ENCODE results near the gene ING4. TPM values are rescaled to one million over a fixed set of nuclear protein-coding genes. Genes with fewer than 3 reads are reported as not detected.

ING4 gene
- total RNA-seq, 1 experiment from 2014 or later = 20.1 TPM

DNA sequence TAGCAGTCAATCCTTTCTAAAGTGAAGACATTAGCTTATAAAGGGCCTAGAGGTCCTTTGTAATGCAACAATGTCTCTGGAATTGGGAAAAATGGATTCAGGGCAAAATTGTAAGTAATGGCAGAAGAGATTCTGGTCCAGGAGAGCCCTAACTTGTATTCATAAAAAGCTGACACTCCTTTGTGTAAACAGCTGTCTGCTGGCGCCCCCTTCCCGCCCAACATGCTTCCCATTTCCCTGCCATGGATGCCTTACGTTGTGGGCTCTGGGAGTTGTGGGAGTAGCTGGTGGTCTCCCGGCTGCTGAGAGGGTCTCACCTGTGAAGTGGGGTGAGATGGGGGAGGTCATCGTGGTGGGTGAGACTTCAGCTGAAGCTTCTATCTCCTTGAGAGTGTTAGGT, 18.0 kb downstream of the ING4 start:
- no peak overlapping the region for H3K18ac ChIP-seq (ENCODE audit: insufficient read length, low read depth, low read length)
- no peak overlapping the region for H2BK12ac ChIP-seq (ENCODE audit: insufficient read length, low read depth, low read length)
- H3K79me2 ChIP-seq (ENCODE audit: insufficient read depth, low read length) = no peaks in the 10 kb centered on the region
- no peak overlapping the region for H4K91ac ChIP-seq (ENCODE audit: insufficient read length, low read depth, low read length)
- peak overlapping the region; percentile 72; the same call in 1 of the 2 replicates for H3K14ac ChIP-seq (ENCODE audit: insufficient read depth, low read length)
- TF ChIP-seq, protein P1, sequence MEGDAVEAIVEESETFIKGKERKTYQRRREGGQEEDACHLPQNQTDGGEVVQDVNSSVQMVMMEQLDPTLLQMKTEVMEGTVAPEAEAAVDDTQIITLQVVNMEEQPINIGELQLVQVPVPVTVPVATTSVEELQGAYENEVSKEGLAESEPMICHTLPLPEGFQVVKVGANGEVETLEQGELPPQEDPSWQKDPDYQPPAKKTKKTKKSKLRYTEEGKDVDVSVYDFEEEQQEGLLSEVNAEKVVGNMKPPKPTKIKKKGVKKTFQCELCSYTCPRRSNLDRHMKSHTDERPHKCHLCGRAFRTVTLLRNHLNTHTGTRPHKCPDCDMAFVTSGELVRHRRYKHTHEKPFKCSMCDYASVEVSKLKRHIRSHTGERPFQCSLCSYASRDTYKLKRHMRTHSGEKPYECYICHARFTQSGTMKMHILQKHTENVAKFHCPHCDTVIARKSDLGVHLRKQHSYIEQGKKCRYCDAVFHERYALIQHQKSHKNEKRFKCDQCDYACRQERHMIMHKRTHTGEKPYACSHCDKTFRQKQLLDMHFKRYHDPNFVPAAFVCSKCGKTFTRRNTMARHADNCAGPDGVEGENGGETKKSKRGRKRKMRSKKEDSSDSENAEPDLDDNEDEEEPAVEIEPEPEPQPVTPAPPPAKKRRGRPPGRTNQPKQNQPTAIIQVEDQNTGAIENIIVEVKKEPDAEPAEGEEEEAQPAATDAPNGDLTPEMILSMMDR (conservative IDR thresholded peaks at IDR 0.05) = peak; percentile 61
- no peak overlapping the region for H2AFZ ChIP-seq (ENCODE audit: low read length)
- H3K27me3 Mint-ChIP-seq (ENCODE audit: low read depth) = peaks cover 46% of the 10 kb centered on the region
- H2BK15ac ChIP-seq (ENCODE audit: low read depth, low read length) = no peak overlapping the region
- peaks cover 14 to 21% of the 10 kb centered on the region in 2 experiments for H3K4me1 Mint-ChIP-seq
- H3K23me2 ChIP-seq (ENCODE audit: insufficient read length, low read depth, low read length, poor library complexity, severe bottlenecking) = peaks cover 4% of the 10 kb centered on the region
- H3K23ac ChIP-seq (ENCODE audit: insufficient read length, low read depth, low read length) = no peak overlapping the region
- no peak overlapping the region for H3T11ph ChIP-seq (ENCODE audit: low read length)
- H3K9ac ChIP-seq (ENCODE audit: extremely low read depth, insufficient read length, low read length) = no peak overlapping the region
- H3K79me1 ChIP-seq (ENCODE audit: insufficient read depth, low read depth, low read length, poor library complexity, severe bottlenecking) = no peaks in the 10 kb centered on the region
- peaks cover 0 to 7% (median 6%) of the 10 kb centered on the region in 3 experiments; a peak in 5 of 7 replicates for H3K36me3 Mint-ChIP-seq (ENCODE audit: insufficient read depth in 1 of 3, low read depth in 3 of 3)
- no peaks in the 10 kb centered on the region for H4K20me1 ChIP-seq (ENCODE audit: control insufficient read depth, insufficient read depth, insufficient read length)
- DNase-seq = peak; percentile 63
- H3K27me3 ChIP-seq (ENCODE audit: insufficient read depth, low read length) = no peaks in the 10 kb centered on the region; the same call in 1 of the 2 replicates
- no peak overlapping the region for H2BK5ac ChIP-seq (ENCODE audit: insufficient read length, low read length)
- no peak overlapping the region for H3K4me2 ChIP-seq (ENCODE audit: insufficient read depth, insufficient read length, low read length)
- no peak overlapping the region for H2BK120ac ChIP-seq (ENCODE audit: low read depth, low read length, poor library complexity, severe bottlenecking)
- H3K4me3 Mint-ChIP-seq = no peak overlapping the region; a peak in 1 of 5 replicates
- H3K4me1 ChIP-seq (ENCODE audit: insufficient read depth, low read length) = no peaks in the 10 kb centered on the region; the same call in 1 of the 2 replicates
- no peak overlapping the region; a peak in 1 of 7 replicates for H3K27ac Mint-ChIP-seq
- no peak overlapping the region for H4K5ac ChIP-seq (ENCODE audit: insufficient read length, low read depth, low read length)
- H2BK20ac ChIP-seq (ENCODE audit: low read depth, low read length, poor library complexity, severe bottlenecking) = no peak overlapping the region
- no peak overlapping the region for H3K56ac ChIP-seq (ENCODE audit: insufficient read length, low read depth, low read length)
- H3K9me3 ChIP-seq (ENCODE audit: control insufficient read depth, low read depth, low read length) = no peaks in the 10 kb centered on the region
- H2AK5ac ChIP-seq (ENCODE audit: insufficient read length, low read length) = no peak overlapping the region
- H3K4ac ChIP-seq (ENCODE audit: low read depth, low read length) = no peak overlapping the region
- H3K9me3 Mint-ChIP-seq = no peaks in the 10 kb centered on the region
- H4K8ac ChIP-seq (replicated peaks; ENCODE audit: insufficient read length, low read depth, low read length) = no peak overlapping the region
- H3K27ac ChIP-seq (ENCODE audit: insufficient read length, low read depth, low read length) = no peak overlapping the region
- no CpG with 5 or more reads among the region's 5 CpGs for WGBS (ENCODE audit: extremely low coverage, insufficient read length, low lambda C conversion rate)

Data from H9 (cell line).